Measurements from ENCODE around the gene PRDM16. TPM values are rescaled to one million over a fixed set of nuclear protein-coding genes. Genes with fewer than 3 reads are reported as not detected.

The PRDM16 gene
- total and polyA plus RNA-seq, 2 of the 8 experiments (the other 6 are each of a cell fraction or from before 2014, with no cell fraction given) = 0.39 to 0.43 TPM

- H4K91ac ChIP-seq (replicated peaks; ENCODE audit: insufficient read length, low read length) = no peak overlapping the region
- H3K4ac ChIP-seq (replicated peaks; ENCODE audit: insufficient read length, low read depth, low read length) = no peak overlapping the region
- H3K14ac ChIP-seq (ENCODE audit: insufficient read length) = no peak overlapping the region
- 95% methylated on average over 7 of the region's 8 CpGs; no CpG with 5 or more reads in 1 of the 2 experiments for WGBS, 2 experiments (ENCODE audit: extremely low coverage in 1 of 2, insufficient coverage in 1 of 2, insufficient read length in 1 of 2, insufficient replicate concordance in 2 of 2, low coverage in 1 of 2, low lambda C conversion rate in 2 of 2, missing lambda C conversion rate in 1 of 2)
- no peak overlapping the region for H3K4me2 ChIP-seq (ENCODE audit: insufficient read depth in 1 of 2, low read depth in 2 of 2, low read length in 2 of 2)
- DNase-seq (ENCODE audit: low read depth in 1 of 2, low spot score in 2 of 2) (no peak), FAIRE-seq (no peak)
- H4K20me1 ChIP-seq (replicated peaks in 1 of 2; ENCODE audit: control insufficient read depth in 1 of 2, insufficient read depth in 2 of 2, low read length in 2 of 2) = peaks cover 0 to 3% of the 10 kb centered on the region in 2 experiments
- no peak overlapping the region for H2AK5ac ChIP-seq (ENCODE audit: low read depth, low read length)
- H2AFZ ChIP-seq (ENCODE audit: low read length) = no peak overlapping the region
- no peak overlapping the region for H2BK120ac ChIP-seq (replicated peaks; ENCODE audit: low read depth, low read length)
- H3K18ac ChIP-seq (ENCODE audit: extremely low read depth, low read length) = no peak overlapping the region
- H3K4me3 ChIP-seq (ENCODE audit: extremely low read depth in 1 of 4, insufficient read depth in 2 of 4, low read depth in 3 of 4, low read length in 4 of 4) = no peak overlapping the region
- no peak overlapping the region for H2BK12ac ChIP-seq (ENCODE audit: low read depth, low read length)
- ChIA-PET POLR2A (ENCODE audit: partially characterized antibody) (no interaction called here), CTCF (ENCODE audit: partially characterized antibody) (interaction anchor here (0.9 to 1.3 kb wide), 4 partner anchors 38 to 120 kb away, joined by 3 to 5 read pairs (median 4); no protein-coding TSS in a partner anchor)
- H4K5ac ChIP-seq (ENCODE audit: insufficient read length, low read depth, low read length) = no peak overlapping the region
- no peak overlapping the region for H3K23ac ChIP-seq (ENCODE audit: insufficient read length)
- H2BK20ac ChIP-seq (ENCODE audit: low read length) = no peak overlapping the region
- no peaks in the 10 kb centered on the region for H3K79me1 ChIP-seq (ENCODE audit: low read depth, low read length)
- H3K79me2 ChIP-seq (ENCODE audit: control insufficient read depth in 1 of 2, insufficient read depth in 2 of 2, low read length in 2 of 2) = no peaks in the 10 kb centered on the region
- no peak overlapping the region for H4K8ac ChIP-seq (ENCODE audit: extremely low read depth, insufficient read depth, low read length)
- H3K56ac ChIP-seq (replicated peaks; ENCODE audit: insufficient read length, low read depth, low read length) = no peak overlapping the region
- no peaks in the 10 kb centered on the region for H3K23me2 ChIP-seq (ENCODE audit: low read depth, low read length)
- H2BK5ac ChIP-seq (ENCODE audit: low read depth, low read length) = no peak overlapping the region
- peaks cover 5 to 25% (median 15%) of the 10 kb centered on the region in 4 experiments for H3K4me1 ChIP-seq (replicated peaks in 1 of 4; ENCODE audit: control insufficient read depth in 3 of 4, insufficient read depth in 4 of 4, low read length in 3 of 4)
- H3K36me3 ChIP-seq (ENCODE audit: control insufficient read depth in 2 of 4, insufficient read depth in 4 of 4, low read length in 3 of 4) = no peaks in the 10 kb centered on the region
- no peak overlapping the region for H3K9ac ChIP-seq (replicated peaks in 1 of 4; ENCODE audit: extremely low read depth in 1 of 4, low read depth in 3 of 4, low read length in 3 of 4)
- no peak overlapping the region for H3K27ac ChIP-seq (ENCODE audit: low read depth, low read length)
- H2BK15ac ChIP-seq (ENCODE audit: low read length) = no peak overlapping the region
- no peaks in the 10 kb centered on the region for H3K9me3 ChIP-seq (ENCODE audit: insufficient read depth in 2 of 2, low read depth in 1 of 2, low read length in 1 of 2)
- no peak for TF ChIP-seq TEAD4 (IDR thresholded peaks at IDR 0.05; ENCODE audit: low read depth, low read length)
- no peak for TF ChIP-seq ZNF274 (IDR thresholded peaks at IDR 0.05; ENCODE audit: borderline replicate concordance, extremely low read depth, low read length)
- TF ChIP-seq GABPA (IDR thresholded peaks at IDR 0.05; ENCODE audit: borderline replicate concordance, insufficient read depth, low read length) = no peak
- H3K27me3 ChIP-seq (replicated peaks in 1 of 4; ENCODE audit: control insufficient read depth in 3 of 4, extremely low read depth in 1 of 4, insufficient read depth in 3 of 4, low read length in 3 of 4) = peaks cover 0 to 36% (median 25%) of the 10 kb centered on the region in 4 experiments; a peak in 4 of 7 replicates
Observed at GRCh38 chr1:3311711-3312110, 242.7 kb downstream of the PRDM16 start.

All from H1 (cell line).